DOHH2 (cell line): ENCODE results near the gene BCL2L1.
A peak's percentile ranks its signal among the peaks of the same experiment; 100 is the strongest.

Experiments
- H3F3A ChIP-seq: fragments of 200-600 bp; sonication (generic), shearing (Covaris generic); 2 replicates; pipeline ENCODE4 v1.6.0; 2016; ENCODE audit warnings: antibody characterized with exemption, mild to moderate bottlenecking; ENCODE audit not compliant: control insufficient read depth, insufficient read depth
- H3K27ac ChIP-seq: fragments of 200-600 bp; sonication (generic); 2 replicates; pipeline ENCODE4 v1.5.1; 2014; ENCODE audit warnings: low read depth, mild to moderate bottlenecking, low read length, moderate library complexity
- H3K27me3 ChIP-seq: fragments of 200-600 bp; sonication (generic); 2 replicates; pipeline ENCODE4 v1.6.1; 2014; ENCODE audit warnings: mild to moderate bottlenecking, low read length, mixed read lengths; ENCODE audit not compliant: control insufficient read depth
- H3K36me3 ChIP-seq: fragments of 200-600 bp; sonication (generic); 2 replicates; pipeline ENCODE4 v1.6.1; 2014; ENCODE audit warnings: mild to moderate bottlenecking, low read length, moderate library complexity, mixed read lengths; ENCODE audit not compliant: control insufficient read depth
- H3K4me1 ChIP-seq: fragments of 200-600 bp; sonication (generic); 2 replicates; pipeline ENCODE4 v1.6.1; 2014; ENCODE audit warnings: mild to moderate bottlenecking, low read length, mixed read lengths; ENCODE audit not compliant: control insufficient read depth
- H3K4me2 ChIP-seq: fragments of 200-600 bp; sonication (generic); 2 replicates; pipeline ENCODE4 v1.6.0; 2014; ENCODE audit warnings: mild to moderate bottlenecking, low read length, moderate library complexity
- H3K4me3 ChIP-seq: fragments of 200-600 bp; sonication (generic); 2 replicates; pipeline ENCODE4 v1.5.1; 2014; ENCODE audit warnings: mild to moderate bottlenecking, low read length, mixed read lengths
- H3K79me2 ChIP-seq: fragments of 200-600 bp; sonication (generic); 2 replicates; pipeline ENCODE4 v1.6.1; 2014; ENCODE audit warnings: mild to moderate bottlenecking, low read length, mixed read lengths; ENCODE audit not compliant: control insufficient read depth
- H3K9me2 ChIP-seq: fragments of 200-600 bp; sonication (generic); replicated peaks from 2 replicates; pipeline ENCODE4 v1.6.1; 2014; ENCODE audit warnings: mild to moderate bottlenecking, low read length, mixed read lengths; ENCODE audit not compliant: control insufficient read depth
- H3K9me3 ChIP-seq: fragments of 200-600 bp; sonication (generic); 2 replicates; pipeline ENCODE4 v1.6.1; 2014; ENCODE audit warnings: antibody characterized with exemption, low read length, mixed read lengths; ENCODE audit not compliant: control insufficient read depth, insufficient read depth
- H4K20me1 ChIP-seq: fragments of 200-600 bp; sonication (generic); 2 replicates; pipeline ENCODE4 v1.6.0; 2014; ENCODE audit warnings: low read depth, mild to moderate bottlenecking, antibody characterized with exemption, low read length, moderate library complexity; ENCODE audit not compliant: control insufficient read depth, insufficient read depth
- EZH2phosphoT487 ChIP-seq: fragments of 200-600 bp; sonication (generic); IDR thresholded peaks from 2 replicates; pipeline ENCODE4 v1.6.1; 2017; ENCODE audit warnings: borderline replicate concordance, mild to moderate bottlenecking, antibody characterized with exemption, low read length, moderate library complexity, mixed read lengths
- TF ChIP-seq, protein P1 (sequence below): fragments of 200-600 bp; sonication (generic); IDR thresholded peaks from one replicate; pipeline ENCODE4 v1.5.1; 2014; ENCODE audit warnings: antibody characterized with exemption, mild to moderate bottlenecking, low read depth, low read length; ENCODE audit not compliant: poor library complexity, severe bottlenecking

The BCL2L1 gene

DNA sequence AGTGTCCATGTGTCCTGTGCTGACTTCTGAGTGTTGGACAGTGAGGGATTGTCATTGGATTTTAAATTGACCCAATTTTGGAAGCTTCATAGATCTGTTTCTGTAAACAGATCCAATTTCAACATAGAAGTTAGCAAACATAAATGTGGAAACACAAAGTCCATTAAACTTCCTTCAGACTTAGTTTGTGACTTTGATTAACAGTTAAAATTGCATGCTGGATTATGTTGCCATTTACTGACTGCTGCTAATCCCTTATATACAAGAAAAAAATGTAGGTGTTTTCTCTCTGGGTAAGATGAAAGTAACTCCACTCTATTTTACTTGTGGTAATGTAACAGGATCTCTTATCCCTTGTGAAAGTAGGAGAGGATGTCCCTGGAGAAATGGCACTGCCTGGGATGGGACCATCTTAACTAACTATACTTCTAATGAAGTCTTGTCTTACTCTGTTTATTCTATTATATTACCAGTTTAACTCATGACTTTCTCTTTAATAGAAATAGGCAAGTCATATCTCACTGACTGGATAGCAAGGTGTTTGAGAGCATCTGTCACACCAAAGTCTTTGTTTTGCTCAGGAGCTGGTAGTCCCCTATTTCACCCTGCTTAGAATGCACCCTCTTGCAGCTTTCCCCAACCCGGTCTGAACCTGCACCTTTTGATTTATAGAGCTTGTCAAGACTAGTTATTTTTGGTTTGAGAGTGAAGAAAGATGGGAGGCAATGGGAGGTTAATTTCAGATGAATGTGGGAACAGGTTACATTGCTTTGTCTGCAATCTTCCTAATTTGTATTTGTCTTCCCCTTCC lies 23.6 kb upstream of the BCL2L1 start:
- Histone ChIP-seq H4K20me1 (peaks cover 7% of the 10 kb centered on the region; the same call in 1 of the 2 replicates), H3K79me2 (peaks cover 97% of the 10 kb centered on the region), H3K4me2 (no peak overlapping the region), H3K9me2 (no peaks in the 10 kb centered on the region), H3K36me3 (peaks cover 75% of the 10 kb centered on the region), H3K4me3 (no peak overlapping the region), H3F3A (no peaks in the 10 kb centered on the region; the same call in 1 of the 2 replicates), H3K27ac (no peak overlapping the region), H3K27me3 (no peaks in the 10 kb centered on the region), H3K4me1 (peaks cover 10% of the 10 kb centered on the region), H3K9me3 (no peaks in the 10 kb centered on the region)
- TF ChIP-seq EZH2phosphoT487 = no peak
- TF ChIP-seq, protein P1, sequence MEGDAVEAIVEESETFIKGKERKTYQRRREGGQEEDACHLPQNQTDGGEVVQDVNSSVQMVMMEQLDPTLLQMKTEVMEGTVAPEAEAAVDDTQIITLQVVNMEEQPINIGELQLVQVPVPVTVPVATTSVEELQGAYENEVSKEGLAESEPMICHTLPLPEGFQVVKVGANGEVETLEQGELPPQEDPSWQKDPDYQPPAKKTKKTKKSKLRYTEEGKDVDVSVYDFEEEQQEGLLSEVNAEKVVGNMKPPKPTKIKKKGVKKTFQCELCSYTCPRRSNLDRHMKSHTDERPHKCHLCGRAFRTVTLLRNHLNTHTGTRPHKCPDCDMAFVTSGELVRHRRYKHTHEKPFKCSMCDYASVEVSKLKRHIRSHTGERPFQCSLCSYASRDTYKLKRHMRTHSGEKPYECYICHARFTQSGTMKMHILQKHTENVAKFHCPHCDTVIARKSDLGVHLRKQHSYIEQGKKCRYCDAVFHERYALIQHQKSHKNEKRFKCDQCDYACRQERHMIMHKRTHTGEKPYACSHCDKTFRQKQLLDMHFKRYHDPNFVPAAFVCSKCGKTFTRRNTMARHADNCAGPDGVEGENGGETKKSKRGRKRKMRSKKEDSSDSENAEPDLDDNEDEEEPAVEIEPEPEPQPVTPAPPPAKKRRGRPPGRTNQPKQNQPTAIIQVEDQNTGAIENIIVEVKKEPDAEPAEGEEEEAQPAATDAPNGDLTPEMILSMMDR = no peak

DNA sequence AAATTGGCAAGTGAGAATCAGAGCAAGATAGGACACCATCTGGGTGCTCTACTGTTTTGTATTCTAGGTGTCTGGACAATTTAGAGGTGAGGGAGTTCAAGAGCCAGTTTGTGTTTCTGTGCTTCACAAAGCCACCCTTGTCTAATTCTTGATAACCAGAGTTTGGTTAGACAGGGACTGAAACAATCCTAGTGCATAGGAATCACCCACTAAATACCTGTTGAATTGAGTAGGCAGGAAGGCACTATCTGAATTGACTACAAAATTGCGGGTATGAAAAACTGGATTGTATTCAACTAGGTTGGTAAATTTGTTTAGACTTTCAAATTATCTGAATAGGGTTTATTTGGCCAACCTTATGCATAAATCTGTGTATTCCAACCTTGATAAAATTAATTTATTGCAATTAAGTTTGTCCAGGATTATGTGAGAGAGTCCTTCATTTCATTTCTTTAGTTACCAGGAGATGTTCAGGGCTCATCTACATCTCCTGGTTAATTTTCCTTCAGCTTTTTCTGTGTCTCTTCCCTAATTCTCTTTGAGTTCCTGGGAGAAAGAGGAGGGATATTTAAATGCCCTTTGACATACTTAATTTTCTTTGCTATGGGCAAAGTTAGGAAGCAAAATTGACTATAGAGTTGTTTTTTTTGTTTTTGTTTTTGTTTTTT lies 18.1 kb upstream of the BCL2L1 start:
- Histone ChIP-seq H3K79me2 (peaks cover 73% of the 10 kb centered on the region), H4K20me1 (peaks cover 10% of the 10 kb centered on the region; the same call in 1 of the 2 replicates), H3F3A (no peaks in the 10 kb centered on the region), H3K4me1 (peaks cover 21% of the 10 kb centered on the region), H3K4me2 (peak overlapping the region; percentile 89), H3K27ac (peak overlapping the region; percentile 80), H3K9me2 (no peaks in the 10 kb centered on the region), H3K36me3 (peaks cover 54% of the 10 kb centered on the region), H3K4me3 (peak overlapping the region; percentile 88), H3K9me3 (no peaks in the 10 kb centered on the region), H3K27me3 (no peaks in the 10 kb centered on the region)
- no peak for TF ChIP-seq EZH2phosphoT487
- TF ChIP-seq, protein P1 = no peak

DNA sequence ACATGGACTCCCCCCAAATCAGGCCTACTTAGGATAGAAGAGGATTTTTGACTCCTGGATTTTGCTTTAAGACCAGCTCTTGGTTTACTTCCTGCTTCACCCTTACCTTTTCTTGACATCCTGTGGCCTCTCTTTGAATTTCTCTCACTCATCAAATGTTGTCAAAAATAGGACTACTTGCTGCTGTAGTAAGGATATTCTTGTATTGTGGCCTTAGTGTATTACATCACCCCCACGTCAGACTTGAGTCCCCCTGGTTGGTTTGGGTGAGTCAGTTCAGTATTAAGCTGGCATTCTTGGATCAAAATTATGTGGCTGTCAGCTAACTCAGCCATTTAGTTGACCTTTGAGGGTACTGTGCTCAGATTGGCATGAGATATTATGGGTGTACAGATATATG lies 17.5 kb upstream of the BCL2L1 start:
- H3K4me2 ChIP-seq = peak overlapping the region; percentile 89
- no peaks in the 10 kb centered on the region for H3K9me3 ChIP-seq
- H3K4me1 ChIP-seq = peaks cover 21% of the 10 kb centered on the region
- H4K20me1 ChIP-seq = peaks cover 10% of the 10 kb centered on the region; the same call in 1 of the 2 replicates
- H3K27ac ChIP-seq = peak overlapping the region; percentile 80
- peaks cover 68% of the 10 kb centered on the region for H3K79me2 ChIP-seq
- peak overlapping the region; percentile 88 for H3K4me3 ChIP-seq
- no peaks in the 10 kb centered on the region for H3K9me2 ChIP-seq
- TF ChIP-seq, protein P1 = no peak
- no peak for TF ChIP-seq EZH2phosphoT487
- peaks cover 50% of the 10 kb centered on the region for H3K36me3 ChIP-seq
- H3F3A ChIP-seq = no peaks in the 10 kb centered on the region
- H3K27me3 ChIP-seq = no peaks in the 10 kb centered on the region
